Suprapubic skin (tissue), 4 donors: ENCODE results near the gene COPG2. TPM values are rescaled to one million over a fixed set of nuclear protein-coding genes. Genes with fewer than 3 reads are reported as not detected.
"Not testable (repeated sequence)": the region's sequence is repeated elsewhere in the genome, so short reads cannot be mapped to it uniquely, and the experiment has no call there.

Experiments used
- DNase-seq, 2 donors: peaks; one replicate each; pipeline ENCODE4 v3.0.0-alpha.2; 2019; ENCODE audit warnings: low spot score in 2 of 2
- H3K27ac ChIP-seq: fragments of 200-600 bp; sonication (generic); one replicate; pipeline ENCODE4 v1.5.1; 2019
- H3K27me3 ChIP-seq: fragments of 200-600 bp; sonication (generic); one replicate; pipeline ENCODE4 v1.5.1; 2019
- H3K36me3 ChIP-seq: fragments of 200-600 bp; sonication (generic); one replicate; pipeline ENCODE4 v1.5.1; 2019
- H3K4me1 ChIP-seq: fragments of 200-600 bp; sonication (generic); one replicate; pipeline ENCODE4 v1.5.1; 2019
- H3K4me3 ChIP-seq: fragments of 200-600 bp; sonication (generic); one replicate; pipeline ENCODE4 v1.5.1; 2019; ENCODE audit warnings: mild to moderate bottlenecking
- H3K9me3 ChIP-seq: fragments of 200-600 bp; sonication (generic); one replicate; pipeline ENCODE4 v1.5.1; 2019
- CTCF ChIP-seq, 2 donors: fragments of 200-600 bp in 1 of 2; fragments of 450-650 bp in 1 of 2; sonication (generic) in 1 of 2; IDR thresholded peaks; one replicate each; pipeline ENCODE4 v1.5.1; 2016 to 2019; ENCODE audit warnings: antibody characterized with exemption in 2 of 2, mild to moderate bottlenecking in 1 of 2, moderate library complexity in 1 of 2
- EP300 ChIP-seq: sonication (generic); formaldehyde crosslinking; IDR thresholded peaks from one replicate; pipeline ENCODE4 v1.6.1; 2017; ENCODE audit warnings: antibody characterized with exemption
- POLR2A ChIP-seq, 2 donors: fragments of 450-650 bp; IDR thresholded peaks; one replicate each; pipeline ENCODE4 v1.6.1; 2017; ENCODE audit warnings: antibody characterized with exemption in 2 of 2, mild to moderate bottlenecking in 2 of 2, moderate library complexity in 2 of 2
- POLR2AphosphoS5 ChIP-seq, 3 donors: sonication (generic); formaldehyde crosslinking; IDR thresholded peaks; one replicate each; pipeline ENCODE4 v1.6.1; 2017; ENCODE audit warnings: antibody characterized with exemption in 3 of 3
- WGBS: methylation state at CpG from one replicate; pipeline ENCODE4 v1.1.5; 2018; 5-methylcytosine and 5-hydroxymethylcytosine counted together
- total RNA-seq, 4 donors: library from RNA; depleted of rRNA; stranded (reverse); fragments of >200 nt; gene quantifications; one replicate each; pipeline ENCODE4 v1.1.0, GENCODE V29; 2016

The COPG2 gene
- total RNA-seq, 4 donors from 2014 or later, result 17.9 to 24.8 (median 21.0) TPM

- peaks cover 19% of the 10 kb centered on the region for H3K36me3 ChIP-seq
- H3K9me3 ChIP-seq, result no peaks in the 10 kb centered on the region
- no peak for DNase-seq
- H3K27me3 ChIP-seq, result no peaks in the 10 kb centered on the region
- no peaks in the 10 kb centered on the region for H3K4me1 ChIP-seq
- no peak overlapping the region for H3K27ac ChIP-seq
- WGBS, result 95% methylated on average over 5 of the region's 5 CpGs
- TF ChIP-seq CTCF (IDR thresholded peaks at IDR 0.05) (no peak), EP300 (no peak), POLR2A (IDR thresholded peaks at IDR 0.05) (no peak), POLR2AphosphoS5 (IDR thresholded peaks at IDR 0.05) (no peak)
- no peak overlapping the region for H3K4me3 ChIP-seq
Observed at GRCh38 chr7:130524628-130525027, 143.9 kb downstream of the COPG2 start.

- WGBS, result 92% methylated on average over 17 of the region's 17 CpGs
- not testable (repeated sequence) for H3K9me3 ChIP-seq, H3K4me1 ChIP-seq, DNase-seq, H3K27ac ChIP-seq, H3K4me3 ChIP-seq, H3K27me3 ChIP-seq
- H3K36me3 ChIP-seq, result peaks cover 15% of the 10 kb centered on the region
Observed at GRCh38 chr7:130523519-130524125, 144.9 kb downstream of the COPG2 start.

GRCh38 chr7:130521258-130521951 is 147.1 kb downstream of the COPG2 start:
- H3K9me3 ChIP-seq, result no peaks in the 10 kb centered on the region
- no peak for TF ChIP-seq POLR2A (IDR thresholded peaks at IDR 0.05)
- no peak for TF ChIP-seq CTCF (IDR thresholded peaks at IDR 0.05)
- TF ChIP-seq EP300, result no peak
- no peak for TF ChIP-seq POLR2AphosphoS5 (IDR thresholded peaks at IDR 0.05)
- no peak overlapping the region for H3K27ac ChIP-seq
- H3K4me3 ChIP-seq, result no peak overlapping the region
- 90% methylated on average over 4 of the region's 4 CpGs for WGBS
- no peaks in the 10 kb centered on the region for H3K4me1 ChIP-seq
- H3K36me3 ChIP-seq, result peaks cover 15% of the 10 kb centered on the region
- no peak for DNase-seq
- no peaks in the 10 kb centered on the region for H3K27me3 ChIP-seq

GRCh38 chr7:130515315-130516040 is 153.1 kb downstream of the COPG2 start:
- H3K4me3 ChIP-seq, result no peak overlapping the region
- no peaks in the 10 kb centered on the region for H3K9me3 ChIP-seq
- no peaks in the 10 kb centered on the region for H3K4me1 ChIP-seq
- H3K27ac ChIP-seq, result no peak overlapping the region
- no peaks in the 10 kb centered on the region for H3K27me3 ChIP-seq
- 73% methylated on average over 3 of the region's 3 CpGs for WGBS
- peaks cover 4% of the 10 kb centered on the region for H3K36me3 ChIP-seq
- no peak for DNase-seq
- TF ChIP-seq POLR2AphosphoS5 (IDR thresholded peaks at IDR 0.05) (no peak), EP300 (no peak), POLR2A (IDR thresholded peaks at IDR 0.05) (no peak), CTCF (IDR thresholded peaks at IDR 0.05) (no peak)

- H3K27ac ChIP-seq, result no peak overlapping the region
- TF ChIP-seq CTCF (IDR thresholded peaks at IDR 0.05), result no peak
- no peak for TF ChIP-seq EP300
- TF ChIP-seq POLR2A (IDR thresholded peaks at IDR 0.05), result no peak
- TF ChIP-seq POLR2AphosphoS5 (IDR thresholded peaks at IDR 0.05), result no peak
- H3K9me3 ChIP-seq, result no peaks in the 10 kb centered on the region
- WGBS, result 90% methylated on average over 1 of the region's 1 CpG
- peaks cover 4% of the 10 kb centered on the region for H3K36me3 ChIP-seq
- H3K27me3 ChIP-seq, result no peaks in the 10 kb centered on the region
- H3K4me1 ChIP-seq, result no peaks in the 10 kb centered on the region
- no peak overlapping the region for H3K4me3 ChIP-seq
- DNase-seq, result no peak
Observed at GRCh38 chr7:130513447-130513846, 155.1 kb downstream of the COPG2 start.

- not testable (repeated sequence) for H3K27ac ChIP-seq, DNase-seq, H3K27me3 ChIP-seq, H3K4me3 ChIP-seq, H3K36me3 ChIP-seq, H3K9me3 ChIP-seq, H3K4me1 ChIP-seq
- 90% methylated on average over 3 of the region's 3 CpGs for WGBS
Observed at GRCh38 chr7:130512038-130512437, 156.5 kb downstream of the COPG2 start.
